ENCODE results near the gene EVI2B.

Gene EVI2B

DNA sequence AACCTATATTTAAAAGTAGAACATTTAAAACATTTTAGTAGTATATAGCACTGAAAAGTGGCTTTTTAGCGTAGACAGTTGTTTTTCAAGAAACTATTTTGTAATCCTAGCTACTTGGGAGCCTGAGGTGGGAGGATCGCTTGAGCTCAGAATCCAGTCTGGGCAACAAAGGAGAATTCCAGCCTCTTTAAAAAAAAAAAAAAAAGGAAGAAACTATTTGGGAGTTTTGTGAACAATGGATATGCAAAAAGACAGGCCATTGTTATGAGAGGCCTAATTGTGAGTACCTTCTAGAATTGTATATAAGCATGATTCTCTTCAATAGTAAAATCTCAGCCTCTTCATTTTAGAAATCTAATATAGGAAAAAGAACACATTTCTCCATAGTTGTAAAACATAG lies 34.5 kb downstream of the EVI2B start:
- TF ChIP-seq, protein P1, sequence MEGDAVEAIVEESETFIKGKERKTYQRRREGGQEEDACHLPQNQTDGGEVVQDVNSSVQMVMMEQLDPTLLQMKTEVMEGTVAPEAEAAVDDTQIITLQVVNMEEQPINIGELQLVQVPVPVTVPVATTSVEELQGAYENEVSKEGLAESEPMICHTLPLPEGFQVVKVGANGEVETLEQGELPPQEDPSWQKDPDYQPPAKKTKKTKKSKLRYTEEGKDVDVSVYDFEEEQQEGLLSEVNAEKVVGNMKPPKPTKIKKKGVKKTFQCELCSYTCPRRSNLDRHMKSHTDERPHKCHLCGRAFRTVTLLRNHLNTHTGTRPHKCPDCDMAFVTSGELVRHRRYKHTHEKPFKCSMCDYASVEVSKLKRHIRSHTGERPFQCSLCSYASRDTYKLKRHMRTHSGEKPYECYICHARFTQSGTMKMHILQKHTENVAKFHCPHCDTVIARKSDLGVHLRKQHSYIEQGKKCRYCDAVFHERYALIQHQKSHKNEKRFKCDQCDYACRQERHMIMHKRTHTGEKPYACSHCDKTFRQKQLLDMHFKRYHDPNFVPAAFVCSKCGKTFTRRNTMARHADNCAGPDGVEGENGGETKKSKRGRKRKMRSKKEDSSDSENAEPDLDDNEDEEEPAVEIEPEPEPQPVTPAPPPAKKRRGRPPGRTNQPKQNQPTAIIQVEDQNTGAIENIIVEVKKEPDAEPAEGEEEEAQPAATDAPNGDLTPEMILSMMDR (conservative IDR thresholded peaks at IDR 0.05) = no peak
- TF ChIP-seq ZFX (IDR thresholded peaks at IDR 0.05) = no peak
- H3K27ac ChIP-seq = no peak overlapping the region

DNA sequence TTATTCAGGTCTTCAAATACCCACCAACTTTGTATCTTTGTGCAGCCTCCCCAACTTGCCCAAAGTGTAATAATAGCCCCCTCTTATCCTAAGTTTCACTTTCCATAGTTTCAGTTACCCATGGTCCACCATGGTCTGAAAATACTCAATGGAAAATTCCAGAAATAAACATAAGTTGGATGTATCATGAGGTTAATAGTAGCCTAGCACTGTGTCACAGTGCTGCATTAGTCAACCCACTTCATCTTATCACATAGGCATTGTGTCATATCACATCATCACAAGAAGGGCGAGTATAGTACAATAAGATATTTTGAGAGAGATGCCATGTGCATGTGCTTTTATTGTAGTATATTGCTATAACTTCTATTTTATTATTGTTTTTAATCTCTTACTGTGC lies 38.7 kb downstream of the EVI2B start:
- no peak overlapping the region for H3K27ac ChIP-seq
- TF ChIP-seq ZFX (IDR thresholded peaks at IDR 0.05) = no peak
- TF ChIP-seq, protein P1 (conservative IDR thresholded peaks at IDR 0.05) = no peak

DNA sequence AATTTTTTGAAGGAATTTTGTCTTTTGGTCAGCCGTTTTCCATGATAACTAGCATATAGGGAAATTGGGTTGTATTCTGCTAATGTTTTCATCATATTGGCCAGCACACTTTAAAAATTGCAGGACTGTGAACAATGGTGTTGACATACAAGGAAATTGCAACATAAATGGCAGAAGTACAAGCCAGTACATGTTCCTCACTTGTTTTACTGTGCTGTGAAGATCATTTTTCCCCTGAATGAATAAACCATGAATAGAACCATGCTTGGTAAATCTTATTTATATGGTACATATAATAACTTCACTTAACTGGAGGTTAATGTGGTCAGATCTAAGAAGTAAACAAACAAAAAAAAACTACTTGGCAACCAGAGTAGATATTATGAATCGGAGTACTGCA lies 39.6 kb downstream of the EVI2B start:
- TF ChIP-seq, protein P1 (conservative IDR thresholded peaks at IDR 0.05) = no peak
- no peak for TF ChIP-seq ZFX (IDR thresholded peaks at IDR 0.05)
- no peak overlapping the region for H3K27ac ChIP-seq

DNA sequence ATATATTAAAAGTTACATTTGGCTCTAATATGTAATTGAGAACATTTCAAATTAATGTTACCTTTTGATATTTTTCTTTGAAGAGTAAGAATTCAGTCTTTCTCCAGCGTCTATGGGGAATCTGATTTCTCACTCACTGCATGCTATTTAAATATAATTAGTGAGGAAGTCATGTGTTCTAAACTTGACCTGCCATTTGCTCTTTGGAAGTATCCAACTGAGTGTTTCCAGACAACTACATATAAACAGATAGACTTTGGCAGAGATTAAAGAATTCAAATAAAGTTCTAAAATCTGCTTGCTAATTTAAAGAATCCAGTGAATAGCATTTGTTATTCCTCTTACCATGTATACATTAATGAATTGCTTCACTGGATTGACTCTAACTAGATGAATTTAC lies 40.3 kb downstream of the EVI2B start:
- no peak overlapping the region for H3K27ac ChIP-seq
- TF ChIP-seq, protein P1 (conservative IDR thresholded peaks at IDR 0.05) = no peak
- no peak for TF ChIP-seq ZFX (IDR thresholded peaks at IDR 0.05)

GRCh38 chr17:31272803-31273202 lies 41.1 kb downstream of the EVI2B start:
- H3K27ac ChIP-seq = no peak overlapping the region
- TF ChIP-seq, protein P1 (conservative IDR thresholded peaks at IDR 0.05) = no peak
- TF ChIP-seq ZFX (IDR thresholded peaks at IDR 0.05) = no peak

GRCh38 chr17:31272236-31272635 lies 41.6 kb downstream of the EVI2B start:
- no peak overlapping the region for H3K27ac ChIP-seq
- TF ChIP-seq, protein P1 (conservative IDR thresholded peaks at IDR 0.05) = no peak
- TF ChIP-seq ZFX (IDR thresholded peaks at IDR 0.05) = no peak

DNA sequence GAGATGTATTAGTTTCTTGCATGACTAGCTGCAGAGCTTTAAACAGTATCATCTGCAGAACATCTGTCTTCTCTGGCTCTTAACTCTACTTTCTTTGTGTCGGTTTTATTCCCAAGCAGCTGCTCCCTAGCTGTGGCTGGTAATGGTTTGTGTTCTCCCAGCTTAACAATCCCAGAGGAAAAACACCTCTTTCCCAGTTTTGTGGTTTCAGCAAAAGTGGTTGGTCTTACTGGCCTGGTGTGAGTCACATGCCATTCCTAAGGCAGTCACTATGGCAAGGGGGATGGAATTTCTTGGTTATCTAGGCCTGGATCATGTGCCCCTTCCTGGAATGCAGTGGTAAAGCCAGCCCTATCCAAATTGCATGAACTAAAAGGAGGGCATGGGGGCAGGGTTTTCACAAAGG lies 44.3 kb downstream of the EVI2B start:
- H3K27ac ChIP-seq = no peak overlapping the region
- TF ChIP-seq, protein P1 (conservative IDR thresholded peaks at IDR 0.05) = no peak
- no peak for TF ChIP-seq ZFX (IDR thresholded peaks at IDR 0.05)

All from C4-2B (cell line).